T-helper 17 cell (primary cell): ENCODE results near the gene RIN3. TPM values are rescaled to one million over a fixed set of nuclear protein-coding genes. Genes with fewer than 3 reads are reported as not detected.

Source experiments
- ATAC-seq: fragments of 150-1000 bp; cut with Tn5 transposase; 2 replicates; pipeline ENCODE4 v1.10.0; 2021; ENCODE audit warnings: mild to moderate bottlenecking, moderate library complexity
- DNase-seq, 3 donors: peaks; one replicate each; pipeline versions ENCODE4 v3.0.0 to v3.0.0-alpha.2; 2020 to 2021
- H3K9me3 ChIP-seq: one replicate; pipeline ENCODE4 v1.7.0; 2013; ENCODE audit warnings: low read length, mild to moderate bottlenecking; ENCODE audit not compliant: control insufficient read depth, poor library complexity, severe bottlenecking
- H3K27ac Mint-ChIP-seq: one replicate; pipeline ENCODE4 v1.8.0; 2022; ENCODE audit warnings: mild to moderate bottlenecking, moderate library complexity, mixed read lengths
- H3K27me3 Mint-ChIP-seq: one replicate; pipeline ENCODE4 v1.8.0; 2022; ENCODE audit warnings: mixed read lengths
- H3K36me3 Mint-ChIP-seq: one replicate; pipeline ENCODE4 v1.8.0; 2022; ENCODE audit warnings: low read depth, mixed read lengths
- H3K4me1 Mint-ChIP-seq: one replicate; pipeline ENCODE4 v1.8.0; 2022; ENCODE audit warnings: mild to moderate bottlenecking, mixed read lengths
- H3K4me3 Mint-ChIP-seq: one replicate; pipeline ENCODE4 v1.8.0; 2022; ENCODE audit warnings: mild to moderate bottlenecking, moderate library complexity, mixed read lengths
- total RNA-seq, 4 donors: library from RNA in 2 of 4; stranded (reverse) in 2 of 4; gene quantifications; one replicate each; pipeline ENCODE4 v1.2.3 and lab custom pipeline; 2022 to 2026

RIN3 gene
- total RNA-seq, 2 donors from 2014 or later: 49.3 to 70.0 TPM

DNA sequence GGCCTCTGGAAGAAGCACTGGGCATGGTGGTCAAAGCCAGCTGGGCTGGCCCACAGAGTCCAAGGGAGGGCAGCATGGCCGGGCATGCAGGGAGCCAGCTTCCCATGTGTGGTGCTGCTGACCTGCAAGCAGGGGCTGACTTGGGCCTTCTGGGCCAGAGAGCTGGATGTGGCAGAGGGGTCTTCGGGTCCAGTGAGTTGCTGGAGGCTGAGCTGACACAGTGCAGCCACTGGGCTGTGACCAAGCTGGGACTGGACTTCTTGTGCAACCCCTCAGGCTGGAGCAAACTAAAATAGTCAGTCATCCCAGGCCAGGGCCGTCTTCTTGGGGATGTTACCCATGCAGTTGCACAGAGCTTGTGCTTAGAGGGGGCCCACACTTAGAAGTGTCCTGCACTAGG lies 7.3 kb upstream of the RIN3 start:
- no peaks in the 10 kb centered on the region for H3K9me3 ChIP-seq

DNA sequence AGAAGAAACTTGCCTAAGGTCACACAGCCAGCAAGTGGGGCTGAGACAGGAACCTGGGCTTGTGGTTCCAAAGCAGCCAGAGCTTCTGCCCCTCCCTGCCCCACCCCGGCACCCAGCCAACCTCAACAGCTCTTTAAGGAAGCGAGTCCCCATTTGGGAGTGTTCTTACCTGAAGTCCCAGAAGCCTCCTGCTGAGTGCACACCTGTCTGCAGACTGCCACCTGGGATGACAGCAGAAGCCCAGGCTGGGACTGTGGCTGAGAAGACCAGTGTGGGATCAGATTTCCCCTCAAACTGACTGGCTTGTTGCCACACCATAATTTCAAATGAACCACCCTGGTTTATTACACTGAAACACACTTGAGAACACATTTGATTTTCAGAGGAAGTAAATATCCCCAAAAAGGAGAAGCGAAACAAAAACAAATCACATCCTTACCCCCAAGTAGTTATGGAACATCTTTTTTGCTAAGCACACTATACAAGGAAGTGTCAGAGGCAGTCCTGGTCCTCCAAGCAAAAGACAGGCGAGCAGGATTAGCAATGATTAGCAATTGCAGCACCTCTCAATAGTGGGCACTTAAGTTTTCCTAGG lies 6.3 kb upstream of the RIN3 start:
- H3K4me3 Mint-ChIP-seq: no peak overlapping the region
- DNase-seq: no peak
- peak; percentile 54 for ATAC-seq
- no peaks in the 10 kb centered on the region for H3K9me3 ChIP-seq
- H3K27me3 Mint-ChIP-seq: peaks cover 19% of the 10 kb centered on the region
- no peak overlapping the region for H3K27ac Mint-ChIP-seq
- peaks cover 18% of the 10 kb centered on the region for H3K4me1 Mint-ChIP-seq
- H3K36me3 Mint-ChIP-seq: peaks cover 14% of the 10 kb centered on the region

More for the DNA sequence above, 7.3 kb upstream of the RIN3 start:
- H3K4me3 Mint-ChIP-seq: no peak overlapping the region
- peaks cover 14% of the 10 kb centered on the region for H3K36me3 Mint-ChIP-seq
- H3K27ac Mint-ChIP-seq: no peak overlapping the region
- DNase-seq: no peak
- peaks cover 19% of the 10 kb centered on the region for H3K27me3 Mint-ChIP-seq
- H3K4me1 Mint-ChIP-seq: peaks cover 17% of the 10 kb centered on the region
- ATAC-seq: no peak

DNA sequence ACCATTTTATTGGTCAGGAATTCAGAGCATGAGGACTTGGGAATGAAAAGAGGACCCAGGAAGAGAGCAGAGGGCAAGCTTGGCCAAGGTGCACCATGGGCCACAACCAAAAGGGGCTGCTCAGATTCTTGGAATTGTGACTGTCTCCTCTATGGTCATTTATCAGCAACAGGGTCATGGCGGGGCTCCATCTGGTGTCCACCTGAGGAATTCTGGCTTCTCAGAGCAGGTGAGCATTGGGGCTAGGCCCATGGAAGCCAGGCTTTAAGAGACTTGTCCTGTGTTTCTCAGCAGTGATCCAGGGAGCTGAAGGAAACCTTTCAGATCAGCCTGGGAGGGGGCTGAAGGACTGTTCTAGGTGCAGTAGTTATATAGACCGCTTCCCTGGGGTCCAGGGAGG lies 2.6 kb upstream of the RIN3 start:
- H3K27me3 Mint-ChIP-seq: peaks cover 6% of the 10 kb centered on the region
- H3K9me3 ChIP-seq: no peaks in the 10 kb centered on the region
- peaks cover 14% of the 10 kb centered on the region for H3K4me1 Mint-ChIP-seq
- DNase-seq (no peak), ATAC-seq (no peak)
- no peaks in the 10 kb centered on the region for H3K36me3 Mint-ChIP-seq
- no peak overlapping the region for H3K27ac Mint-ChIP-seq
- H3K4me3 Mint-ChIP-seq: no peak overlapping the region

DNA sequence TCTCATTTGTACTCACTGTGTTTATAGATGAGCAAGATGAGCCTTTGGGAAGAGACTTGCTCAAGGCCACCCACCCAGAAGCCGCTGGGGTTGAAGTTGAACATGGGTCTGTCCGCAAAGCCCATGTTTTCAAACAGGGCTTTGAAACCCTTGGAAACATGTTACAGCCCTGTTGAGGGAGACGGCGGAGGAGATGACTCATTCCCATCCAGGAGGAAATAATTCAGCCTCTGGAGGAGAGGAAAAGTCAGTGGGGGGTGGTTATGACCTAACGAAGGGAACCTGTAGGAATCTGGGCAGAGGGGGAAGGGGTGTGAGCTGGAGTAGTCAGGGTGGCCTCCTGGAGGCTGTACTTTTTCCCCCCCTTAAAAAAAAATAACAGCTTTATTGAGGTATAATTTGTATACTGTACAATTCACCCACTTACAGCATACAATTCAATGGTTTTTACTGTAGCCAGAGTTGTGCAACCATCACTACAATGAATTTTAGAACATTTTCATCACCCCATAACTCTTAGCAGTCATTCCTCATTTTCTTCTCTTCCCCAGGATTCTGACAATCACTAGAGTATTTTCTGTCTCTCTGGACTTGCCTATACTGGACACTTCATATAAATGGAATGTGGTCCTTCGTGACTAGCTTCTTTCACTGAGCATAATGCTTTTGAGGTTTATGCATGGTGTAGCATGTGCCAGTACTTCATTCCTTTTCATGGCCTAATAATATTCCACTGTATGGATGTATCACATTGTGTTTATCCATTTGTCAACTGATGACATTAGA lies 1.9 kb upstream of the RIN3 start:
- Mint-ChIP-seq H3K36me3 (no peaks in the 10 kb centered on the region), H3K4me1 (peaks cover 13% of the 10 kb centered on the region), H3K4me3 (no peak overlapping the region), H3K27ac (no peak overlapping the region), H3K27me3 (peaks cover 6% of the 10 kb centered on the region)
- H3K9me3 ChIP-seq: no peaks in the 10 kb centered on the region
- DNase-seq (no peak), ATAC-seq (no peak)

- H3K9me3 ChIP-seq: no peaks in the 10 kb centered on the region
- ATAC-seq (no peak), DNase-seq (no peak)
- H3K4me1 Mint-ChIP-seq: peaks cover 14% of the 10 kb centered on the region
- peak overlapping the region; percentile 82 for H3K4me3 Mint-ChIP-seq
- H3K27ac Mint-ChIP-seq: no peak overlapping the region
- peaks cover 6% of the 10 kb centered on the region for H3K27me3 Mint-ChIP-seq
- no peaks in the 10 kb centered on the region for H3K36me3 Mint-ChIP-seq
Observed at GRCh38 chr14:92512807-92513203, 776 bp upstream of the RIN3 start.

DNA sequence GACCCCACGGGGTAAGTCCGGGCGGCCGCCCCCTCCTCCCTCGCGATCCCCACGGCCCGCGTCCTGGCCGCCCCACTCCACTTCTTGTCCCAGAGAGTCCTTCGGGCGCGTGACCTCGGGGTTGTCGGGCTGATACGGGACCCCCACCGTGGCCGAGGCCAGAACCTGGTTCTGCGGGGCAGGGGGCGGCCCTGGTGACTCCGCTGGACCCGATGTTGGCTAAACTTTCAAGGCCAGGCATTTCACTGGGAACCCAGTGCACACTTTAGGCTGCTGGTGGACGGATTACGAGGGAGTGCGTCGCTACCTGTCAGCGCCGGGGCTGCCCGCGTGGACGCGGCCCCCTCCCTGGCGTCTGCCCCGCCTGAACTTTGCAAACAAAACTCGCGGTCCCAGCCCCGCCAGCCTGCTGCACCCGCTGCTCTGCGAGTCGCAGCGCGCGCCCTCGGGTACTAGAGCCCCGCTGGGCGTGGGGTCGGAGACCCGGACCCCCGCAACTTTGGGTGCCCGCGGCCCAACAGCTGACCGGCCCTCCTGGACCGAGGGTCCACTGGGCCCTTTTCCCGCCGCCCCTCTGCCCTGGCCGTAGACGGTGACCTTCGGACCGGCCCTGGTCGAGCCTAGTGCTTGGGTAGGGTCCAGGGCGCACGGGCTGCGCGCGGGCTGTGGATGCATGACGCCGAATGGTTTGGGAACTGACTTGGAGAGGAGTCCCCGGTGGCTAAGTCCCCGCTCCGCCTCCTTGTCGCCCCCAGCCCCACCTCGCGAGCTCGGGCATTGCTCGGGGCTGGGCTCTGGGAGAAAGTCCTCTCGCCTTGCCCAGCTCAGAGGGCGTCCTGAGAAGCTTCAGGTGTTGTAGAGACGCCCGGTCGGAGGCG lies 624 bp downstream of the RIN3 start:
- DNase-seq: no peak
- H3K4me3 Mint-ChIP-seq: peak overlapping the region; percentile 82
- H3K36me3 Mint-ChIP-seq: no peaks in the 10 kb centered on the region
- H3K27me3 Mint-ChIP-seq: peaks cover 6% of the 10 kb centered on the region
- no peaks in the 10 kb centered on the region for H3K9me3 ChIP-seq
- peak; percentile 50 for ATAC-seq
- H3K27ac Mint-ChIP-seq: no peak overlapping the region
- peaks cover 23% of the 10 kb centered on the region for H3K4me1 Mint-ChIP-seq

DNA sequence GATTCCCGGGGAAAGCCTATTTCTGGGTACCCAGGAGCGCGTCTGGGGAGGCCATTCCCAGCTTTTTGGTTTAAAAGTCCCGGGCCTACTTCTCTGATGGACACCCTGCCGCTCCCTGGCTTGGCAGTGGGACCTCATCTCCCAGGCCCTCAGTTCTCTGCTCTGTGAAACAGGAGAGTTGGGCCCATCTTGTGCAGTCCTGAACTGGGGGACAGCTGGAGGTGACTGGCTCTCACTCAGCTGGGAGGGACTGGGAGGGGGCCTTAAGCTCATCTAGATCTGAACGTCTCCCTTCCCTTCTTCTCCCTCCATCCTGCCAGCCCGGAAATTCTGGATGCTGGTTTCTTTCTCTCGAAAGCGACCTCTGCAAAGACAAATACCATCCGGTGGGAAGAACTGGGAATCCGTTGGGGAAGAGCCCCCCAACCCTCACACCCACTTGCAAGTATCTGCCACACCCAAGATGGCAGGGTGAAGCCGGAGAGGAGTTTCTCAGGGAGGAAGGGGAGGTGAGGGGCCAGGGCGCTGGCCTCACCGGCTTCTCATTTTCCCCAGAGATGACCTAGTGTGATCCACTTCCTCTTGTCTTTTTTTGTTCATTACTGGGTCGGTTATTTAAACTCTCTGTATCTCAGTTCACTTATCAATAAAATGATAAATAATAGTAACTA lies 1.4 kb downstream of the RIN3 start:
- Mint-ChIP-seq H3K4me1 (peaks cover 20% of the 10 kb centered on the region), H3K36me3 (no peaks in the 10 kb centered on the region), H3K27me3 (peaks cover 6% of the 10 kb centered on the region), H3K4me3 (peak overlapping the region; percentile 82), H3K27ac (peak overlapping the region; percentile 39)
- DNase-seq (no peak), ATAC-seq (no peak)
- H3K9me3 ChIP-seq: no peaks in the 10 kb centered on the region

DNA sequence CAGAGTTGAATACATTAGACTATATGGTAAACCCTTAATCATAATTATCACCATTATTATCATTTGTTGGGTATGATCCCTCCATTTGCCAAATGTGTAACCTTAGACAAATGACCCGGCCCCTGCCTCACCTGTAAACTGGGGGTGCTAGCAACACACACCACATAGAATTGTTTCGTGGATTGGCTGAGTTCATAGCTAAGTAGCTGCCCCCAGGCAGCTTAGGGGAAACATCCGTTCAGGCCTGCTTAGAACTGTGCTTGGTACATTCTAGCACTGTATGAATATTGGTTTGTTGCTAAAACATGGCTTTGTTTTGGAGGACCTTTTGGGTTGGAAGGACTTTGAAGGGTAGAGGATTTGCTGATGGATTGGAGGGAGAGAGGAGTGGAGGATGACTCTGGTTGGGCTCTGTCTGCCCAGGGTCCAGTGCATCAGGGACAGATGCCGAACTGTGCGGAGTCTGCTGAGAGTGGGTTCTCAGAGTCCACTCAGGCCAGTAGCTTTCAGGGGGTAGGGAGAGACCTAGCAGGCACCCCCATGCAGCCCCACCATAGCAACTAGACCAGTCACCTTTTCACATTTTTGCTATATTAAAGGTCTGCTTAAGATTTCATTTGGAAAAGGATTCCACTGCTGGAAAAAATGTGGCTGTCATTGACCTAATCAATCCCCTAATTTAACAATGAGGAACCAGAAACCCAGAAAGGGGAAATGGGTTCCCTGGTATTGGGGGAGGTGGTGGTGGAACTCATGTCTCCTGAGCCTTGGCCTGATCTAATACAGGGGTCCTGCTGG lies 2.2 kb downstream of the RIN3 start:
- DNase-seq: no peak
- peak overlapping the region; percentile 82 for H3K4me3 Mint-ChIP-seq
- peaks cover 20% of the 10 kb centered on the region for H3K4me1 Mint-ChIP-seq
- no peaks in the 10 kb centered on the region for H3K9me3 ChIP-seq
- peaks cover 6% of the 10 kb centered on the region for H3K27me3 Mint-ChIP-seq
- H3K27ac Mint-ChIP-seq: peak overlapping the region; percentile 39
- no peaks in the 10 kb centered on the region for H3K36me3 Mint-ChIP-seq
- no peak for ATAC-seq

DNA sequence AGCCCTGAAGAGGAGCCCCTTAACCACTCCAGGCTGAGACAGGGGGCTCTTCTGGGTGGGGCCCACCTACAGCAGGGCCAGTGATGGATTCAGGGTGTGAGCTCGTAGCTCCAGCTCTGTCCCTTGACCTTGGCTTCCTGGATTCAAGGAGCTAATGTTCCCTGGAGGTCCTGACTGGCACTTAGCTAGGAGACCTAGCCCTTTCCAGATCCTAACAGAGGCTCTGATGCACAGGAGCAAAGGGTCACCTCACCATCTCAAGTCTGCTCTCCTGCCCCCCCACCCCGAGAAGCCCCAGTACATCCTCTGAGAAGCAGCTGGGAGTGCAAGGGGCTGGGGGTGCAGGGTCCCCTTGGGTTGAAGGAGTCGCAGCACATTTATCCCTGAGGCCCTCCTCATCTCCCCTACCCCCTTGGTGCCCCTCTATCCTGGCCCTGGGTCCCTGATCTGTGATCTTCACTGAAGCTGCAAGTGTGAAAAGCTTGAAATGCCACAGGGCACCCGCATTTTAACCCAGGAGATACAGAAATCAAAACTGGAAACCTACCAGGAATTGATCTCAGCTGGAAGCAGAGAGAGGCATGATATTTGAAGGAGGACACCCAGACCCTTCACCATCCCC lies 2.9 kb downstream of the RIN3 start:
- no peaks in the 10 kb centered on the region for H3K36me3 Mint-ChIP-seq
- peaks cover 20% of the 10 kb centered on the region for H3K4me1 Mint-ChIP-seq
- H3K27ac Mint-ChIP-seq: no peak overlapping the region
- ATAC-seq (no peak), DNase-seq (no peak)
- no peak overlapping the region for H3K4me3 Mint-ChIP-seq
- H3K27me3 Mint-ChIP-seq: peaks cover 6% of the 10 kb centered on the region
- no peaks in the 10 kb centered on the region for H3K9me3 ChIP-seq

DNA sequence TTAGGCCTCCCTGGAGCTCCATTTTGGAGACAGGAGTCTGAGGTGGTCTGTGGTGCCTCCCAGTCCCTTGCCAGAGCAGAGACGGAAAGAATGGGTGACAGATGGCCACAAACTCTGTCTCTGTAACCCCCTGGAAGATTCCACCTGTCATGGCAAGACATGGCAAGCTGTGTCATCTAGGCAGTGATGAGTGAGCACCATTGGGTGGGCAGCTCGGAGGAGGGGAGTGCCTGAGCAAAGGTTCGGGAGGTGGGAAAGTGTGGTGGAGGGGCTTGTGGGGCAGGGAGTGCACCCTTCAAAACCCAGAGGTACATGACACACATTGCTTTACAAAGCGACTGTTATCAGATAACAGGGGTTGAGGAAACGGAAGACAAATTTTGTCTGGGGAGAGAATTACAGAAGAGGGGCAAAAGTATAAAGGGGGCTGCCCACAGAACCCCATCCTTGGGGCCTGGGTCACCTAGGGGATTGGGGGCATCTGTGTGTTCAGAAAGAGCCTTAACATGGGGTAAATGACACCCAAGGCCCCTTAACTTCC lies 3.5 kb downstream of the RIN3 start:
- H3K27ac Mint-ChIP-seq: no peak overlapping the region

DNA sequence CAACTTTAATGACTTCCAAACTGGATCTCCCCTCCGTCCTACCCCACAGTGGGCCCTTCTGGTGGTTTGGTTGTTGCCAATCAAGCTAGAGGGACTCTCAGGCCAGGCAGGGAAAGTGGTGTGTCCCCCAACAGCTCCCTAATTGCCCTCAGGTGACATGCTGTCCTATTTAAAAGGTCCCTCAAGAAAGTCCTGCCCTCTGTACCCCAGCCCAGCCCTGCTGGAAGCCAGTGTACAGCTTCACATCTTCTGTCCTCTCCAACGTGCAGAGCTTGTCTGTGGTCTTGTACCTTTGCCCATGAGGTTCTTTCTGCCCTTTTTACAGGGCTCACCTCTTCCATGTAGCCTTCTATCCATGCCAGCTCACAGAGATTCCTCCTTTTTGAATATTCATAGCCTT lies 4.2 kb downstream of the RIN3 start:
- ATAC-seq (no peak), DNase-seq (no peak)
- no peaks in the 10 kb centered on the region for H3K9me3 ChIP-seq
- H3K27ac Mint-ChIP-seq: no peak overlapping the region
- H3K4me3 Mint-ChIP-seq: no peak overlapping the region
- peaks cover 18% of the 10 kb centered on the region for H3K4me1 Mint-ChIP-seq
- peaks cover 6% of the 10 kb centered on the region for H3K27me3 Mint-ChIP-seq
- no peaks in the 10 kb centered on the region for H3K36me3 Mint-ChIP-seq

More for the DNA sequence above, 3.5 kb downstream of the RIN3 start:
- Mint-ChIP-seq H3K36me3 (no peaks in the 10 kb centered on the region), H3K27me3 (peaks cover 6% of the 10 kb centered on the region), H3K4me1 (peaks cover 20% of the 10 kb centered on the region), H3K4me3 (no peak overlapping the region)
- H3K9me3 ChIP-seq: no peaks in the 10 kb centered on the region
- DNase-seq (no peak), ATAC-seq (no peak)
